Stomach (tissue), 4 donors: ENCODE results near the gene GIMAP2.

Source experiments
- EP300 ChIP-seq: sonication (generic); formaldehyde crosslinking; IDR thresholded peaks from one replicate; pipeline ENCODE4 v1.6.1; 2017; ENCODE audit warnings: antibody characterized with exemption
- POLR2A ChIP-seq, 4 donors: fragments of 450-650 bp; IDR thresholded peaks; one replicate each; pipeline ENCODE4 v1.6.1; 2016; ENCODE audit warnings: antibody characterized with exemption in 4 of 4, control low read depth in 2 of 4, mild to moderate bottlenecking in 1 of 4, moderate library complexity in 1 of 4
- POLR2AphosphoS5 ChIP-seq, 3 donors: sonication (generic); formaldehyde crosslinking; IDR thresholded peaks; one replicate each; pipeline ENCODE4 v1.6.1; 2016; ENCODE audit warnings: antibody characterized with exemption in 3 of 3
- TF ChIP-seq, protein P1 (sequence below), 7 experiments: fragments of 450-650 bp in 4 of 7; fragments of 200-600 bp in 3 of 7; sonication (generic) in 3 of 7; IDR thresholded peaks; one replicate each; pipeline ENCODE4 v1.5.1; 2016 to 2019; ENCODE audit warnings: antibody characterized with exemption in 7 of 7, control low read depth in 2 of 7, mild to moderate bottlenecking in 1 of 7

DNA sequence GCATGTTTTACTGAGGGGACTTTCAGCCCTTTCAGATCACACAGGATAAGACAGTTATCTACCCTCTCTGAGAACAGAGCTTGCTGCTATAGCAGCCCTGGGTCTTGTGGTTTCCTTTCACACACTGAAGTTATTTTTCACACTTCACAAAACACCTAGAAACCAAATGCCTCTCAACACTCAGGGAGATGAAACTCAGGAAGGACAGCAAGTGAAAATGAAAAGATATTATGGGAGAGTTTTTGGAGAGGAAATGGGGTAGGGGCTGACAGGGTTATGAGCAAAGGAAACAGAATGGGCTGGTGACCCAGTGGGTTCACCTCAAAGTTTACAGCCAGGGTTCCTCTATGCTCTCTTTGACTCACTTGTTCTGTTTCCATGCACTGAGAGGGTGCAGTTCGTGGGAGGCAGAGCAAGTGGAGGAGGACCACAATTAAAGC is 17.0 kb upstream of the GIMAP2 start:
- TF ChIP-seq POLR2A (IDR thresholded peaks at IDR 0.05) (no peak), POLR2AphosphoS5 (IDR thresholded peaks at IDR 0.05) (peak in 2 of 3 donors; percentile 6 to 8), EP300 (no peak)
- TF ChIP-seq, protein P1, sequence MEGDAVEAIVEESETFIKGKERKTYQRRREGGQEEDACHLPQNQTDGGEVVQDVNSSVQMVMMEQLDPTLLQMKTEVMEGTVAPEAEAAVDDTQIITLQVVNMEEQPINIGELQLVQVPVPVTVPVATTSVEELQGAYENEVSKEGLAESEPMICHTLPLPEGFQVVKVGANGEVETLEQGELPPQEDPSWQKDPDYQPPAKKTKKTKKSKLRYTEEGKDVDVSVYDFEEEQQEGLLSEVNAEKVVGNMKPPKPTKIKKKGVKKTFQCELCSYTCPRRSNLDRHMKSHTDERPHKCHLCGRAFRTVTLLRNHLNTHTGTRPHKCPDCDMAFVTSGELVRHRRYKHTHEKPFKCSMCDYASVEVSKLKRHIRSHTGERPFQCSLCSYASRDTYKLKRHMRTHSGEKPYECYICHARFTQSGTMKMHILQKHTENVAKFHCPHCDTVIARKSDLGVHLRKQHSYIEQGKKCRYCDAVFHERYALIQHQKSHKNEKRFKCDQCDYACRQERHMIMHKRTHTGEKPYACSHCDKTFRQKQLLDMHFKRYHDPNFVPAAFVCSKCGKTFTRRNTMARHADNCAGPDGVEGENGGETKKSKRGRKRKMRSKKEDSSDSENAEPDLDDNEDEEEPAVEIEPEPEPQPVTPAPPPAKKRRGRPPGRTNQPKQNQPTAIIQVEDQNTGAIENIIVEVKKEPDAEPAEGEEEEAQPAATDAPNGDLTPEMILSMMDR (IDR thresholded peaks at IDR 0.05) = no peak
